SK-N-MC (cell line): ENCODE data around the gene CDK4.

Experiments
- EZH2 ChIP-seq: fragments of 200-600 bp; sonication (generic); IDR thresholded peaks from one replicate; pipeline ENCODE4 v1.6.1; 2017; ENCODE audit warnings: antibody characterized with exemption
- POLR2AphosphoS5 ChIP-seq: IDR thresholded peaks from 2 replicates; pipeline ENCODE4 v1.6.1; 2012; ENCODE audit warnings: mild to moderate bottlenecking, low read depth, low read length, borderline replicate concordance

GRCh38 chr12:57765698-57766463 lies 13.8 kb upstream of the CDK4 start:
- TF ChIP-seq EZH2 (no peak), POLR2AphosphoS5 (no peak)
